IPS-18c (cell line): Measurements from ENCODE around the gene TGIF2LX.
"Not testable (repeated sequence)": the region's sequence is repeated elsewhere in the genome, so short reads cannot be mapped to it uniquely, and the experiment has no call there.

Experiments used
- H3K4me3 ChIP-seq: 2 replicates; pipeline ENCODE4 v1.7.0; 2013; ENCODE audit warnings: low read depth, mild to moderate bottlenecking, low read length, moderate library complexity; ENCODE audit not compliant: insufficient read depth
- H3K9me3 ChIP-seq: one replicate; pipeline ENCODE4 v1.6.1; 2013; ENCODE audit warnings: mild to moderate bottlenecking, low read length, moderate library complexity; ENCODE audit not compliant: control insufficient read depth, insufficient read depth

Gene TGIF2LX

DNA sequence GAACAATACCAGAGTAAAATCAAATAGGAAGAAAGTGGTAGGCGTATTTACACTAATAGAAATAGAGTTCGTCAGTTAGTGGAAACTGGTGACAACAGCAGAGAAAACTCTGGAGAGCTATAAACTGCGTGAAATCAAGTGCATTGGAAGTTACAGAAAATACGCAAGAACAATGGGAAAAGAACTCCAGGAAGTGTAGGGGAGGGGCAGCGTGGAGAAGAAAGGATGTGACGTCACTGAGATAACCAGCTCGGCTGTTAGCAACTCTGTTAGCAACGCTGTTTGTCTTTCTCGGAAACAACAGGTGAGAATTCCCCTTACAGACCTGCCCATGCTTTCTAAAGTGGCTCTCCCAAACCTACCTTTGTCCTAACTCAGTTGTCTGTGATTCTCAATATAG, at the start of gene TGIF2LX:
Gene TGIF2LX, plus strand, starts transcription at position 244 of the 400 bp plus-strand sequence. CDS start 178 bp downstream, outside the sequence.
- not testable (repeated sequence) for H3K9me3 ChIP-seq, H3K4me3 ChIP-seq

DNA sequence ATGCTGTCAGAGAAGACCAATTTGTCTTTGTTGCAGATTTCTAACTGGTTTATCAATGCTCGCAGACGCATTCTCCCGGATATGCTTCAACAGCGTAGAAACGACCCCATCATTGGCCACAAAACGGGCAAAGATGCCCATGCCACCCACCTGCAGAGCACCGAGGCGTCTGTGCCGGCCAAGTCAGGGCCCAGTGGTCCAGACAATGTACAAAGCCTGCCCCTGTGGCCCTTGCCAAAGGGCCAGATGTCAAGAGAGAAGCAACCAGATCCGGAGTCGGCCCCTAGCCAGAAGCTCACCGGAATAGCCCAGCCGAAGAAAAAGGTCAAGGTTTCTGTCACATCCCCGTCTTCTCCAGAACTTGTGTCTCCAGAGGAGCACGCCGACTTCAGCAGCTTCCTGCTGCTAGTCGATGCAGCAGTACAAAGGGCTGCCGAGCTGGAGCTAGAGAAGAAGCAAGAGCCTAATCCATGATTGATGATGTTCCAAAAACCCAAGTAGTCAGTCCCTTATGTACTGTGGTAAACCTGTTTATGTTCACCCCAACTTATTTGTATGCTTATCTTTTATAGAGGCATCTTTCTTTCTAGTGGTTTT, 728 bp downstream of the TGIF2LX start:
- H3K4me3 ChIP-seq, H3K9me3 ChIP-seq: not testable (repeated sequence)

DNA sequence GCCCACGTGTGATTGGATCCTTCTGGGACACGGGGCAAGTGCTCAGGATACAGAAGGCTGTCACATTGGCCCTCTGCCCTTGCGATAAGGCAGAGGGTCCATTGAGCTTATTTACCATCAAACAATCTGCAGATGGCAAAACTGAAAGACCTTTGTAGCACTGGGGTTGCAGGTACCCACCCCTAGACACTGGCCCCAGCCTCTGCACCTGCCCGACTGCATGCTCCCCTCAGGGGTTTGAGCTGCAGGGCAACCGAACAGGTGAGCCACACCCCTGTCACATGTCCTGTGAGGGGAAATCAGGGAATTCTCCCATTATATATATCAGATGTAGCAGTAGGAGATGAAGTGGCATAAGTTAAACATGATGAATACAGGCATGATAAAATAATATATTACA, 21.4 kb downstream of the TGIF2LX start:
- not testable (repeated sequence) for H3K4me3 ChIP-seq, H3K9me3 ChIP-seq

DNA sequence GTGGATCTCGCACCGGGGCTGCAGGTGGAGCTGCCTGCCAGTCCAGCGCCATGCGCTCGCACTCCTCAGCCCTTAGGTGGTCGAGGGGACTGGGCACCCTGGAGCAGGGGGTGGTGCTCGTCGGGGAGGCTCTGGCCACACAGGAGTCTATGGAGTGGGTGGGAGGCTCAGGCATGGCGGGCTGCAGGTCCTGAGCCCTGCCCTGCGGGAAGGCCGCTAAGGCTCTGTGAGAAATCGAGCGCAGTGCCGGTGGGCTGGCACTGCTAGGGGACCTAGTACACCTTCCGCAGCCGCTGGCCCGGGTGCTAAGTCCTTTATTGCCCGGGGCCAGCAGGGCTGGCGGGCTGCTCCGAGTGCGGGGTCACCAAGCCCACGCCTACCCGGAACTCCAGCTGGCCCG, 43.9 kb downstream of the TGIF2LX start:
- not testable (repeated sequence) for H3K9me3 ChIP-seq

More for the DNA sequence above, 43.9 kb downstream of the TGIF2LX start:
- not testable (repeated sequence) for H3K4me3 ChIP-seq
